HEK293 (cell line): ENCODE measurements around the gene RIPK1.

ENCODE experiments used
- CTCF ChIA-PET: fragments of 350-600 bp; formaldehyde crosslinking; extraction: SDS; loops from one replicate; lab custom pipeline; 2021; ENCODE audit warnings: antibody characterized with exemption; lab: Yijun Ruan, JAX
- POLR2A ChIA-PET: fragments of 300-600 bp; formaldehyde crosslinking; extraction: SDS; loops from one replicate; lab custom pipeline; 2020; ENCODE audit warnings: antibody characterized with exemption, inconsistent platforms; lab: Yijun Ruan, JAX
- H3K27ac ChIP-seq: fragments of 200-500 bp; sonication (Bioruptor generic); 2 replicates; pipeline ENCODE4 v1.5.1; 2014; ENCODE audit warnings: low read depth, low read length, control low read depth, inconsistent platforms; ENCODE audit errors: extremely low read depth
- H3K36me3 ChIP-seq, 2 experiments: fragments of 200-500 bp in 1 of 2; sonication (Bioruptor generic) in 1 of 2; 1 replicate in 1 of 2; 2 replicates in 1 of 2; pipeline ENCODE4 v1.5.1; 2014 to 2017; ENCODE audit warnings: inconsistent platforms in 2 of 2, low read length in 2 of 2; ENCODE audit not compliant: control insufficient read depth in 2 of 2, insufficient read depth in 1 of 2
- H3K4me1 ChIP-seq: fragments of 200-500 bp; sonication (Bioruptor generic); 2 replicates; pipeline ENCODE4 v1.5.1; 2014; ENCODE audit warnings: mild to moderate bottlenecking, low read length, inconsistent platforms; ENCODE audit not compliant: control insufficient read depth, insufficient read depth
- H3K4me3 ChIP-seq: 2 replicates; pipeline ENCODE4 v1.5.1; 2011; ENCODE audit warnings: low read depth, mild to moderate bottlenecking, control low read depth, low read length, moderate library complexity
- H3K9me3 ChIP-seq: fragments of 200-500 bp; sonication (Bioruptor generic); 2 replicates; pipeline ENCODE4 v1.5.1; 2014; ENCODE audit warnings: low read depth, low read length, inconsistent platforms; ENCODE audit not compliant: control insufficient read depth, insufficient read depth
- ATF2 ChIP-seq: fragments of 450-650 bp; formaldehyde crosslinking; IDR thresholded peaks from 2 replicates; pipeline ENCODE4 v1.5.1; 2016; ENCODE audit warnings: missing biosample characterization, missing genetic modification characterization, low read depth
- BCL11A ChIP-seq: fragments of 450-650 bp; formaldehyde crosslinking; IDR thresholded peaks from 2 replicates; pipeline ENCODE4 v1.5.1; 2016; ENCODE audit warnings: low read depth, missing biosample characterization, missing genetic modification characterization
- FEZF1 ChIP-seq: fragments of 450-650 bp; formaldehyde crosslinking; IDR thresholded peaks from 2 replicates; pipeline ENCODE4 v1.5.1; 2016; ENCODE audit warnings: missing biosample characterization, missing genetic modification characterization
- GLI4 ChIP-seq: fragments of 450-650 bp; formaldehyde crosslinking; IDR thresholded peaks from 2 replicates; pipeline ENCODE4 v1.5.1; 2016; ENCODE audit warnings: missing biosample characterization, missing genetic modification characterization
- HOXC10 ChIP-seq: sonication (generic); formaldehyde crosslinking; IDR thresholded peaks from 2 replicates; pipeline ENCODE4 v1.8.1; 2023; ENCODE audit warnings: mild to moderate bottlenecking, missing genetic modification reagents
- KLF16 ChIP-seq: fragments of 450-650 bp; formaldehyde crosslinking; IDR thresholded peaks from 2 replicates; pipeline ENCODE4 v1.5.1; 2017; ENCODE audit warnings: missing biosample characterization, missing genetic modification characterization
- SP2 ChIP-seq: fragments of 450-650 bp; formaldehyde crosslinking; IDR thresholded peaks from 2 replicates; pipeline ENCODE4 v1.5.1; 2016; ENCODE audit warnings: missing biosample characterization, missing genetic modification characterization
- SP7 ChIP-seq: fragments of 450-650 bp; formaldehyde crosslinking; IDR thresholded peaks from 2 replicates; pipeline ENCODE4 v1.5.1; 2016; ENCODE audit warnings: missing biosample characterization, missing genetic modification characterization
- ZBTB17 ChIP-seq: fragments of 450-650 bp; formaldehyde crosslinking; IDR thresholded peaks from 2 replicates; pipeline ENCODE4 v1.5.1; 2016; ENCODE audit warnings: missing biosample characterization, missing genetic modification characterization
- ZBTB20 ChIP-seq: fragments of 450-650 bp; formaldehyde crosslinking; IDR thresholded peaks from 2 replicates; pipeline ENCODE4 v1.5.1; 2016; ENCODE audit warnings: missing biosample characterization, missing genetic modification characterization
- ZEB2 ChIP-seq: fragments of 450-650 bp; formaldehyde crosslinking; IDR thresholded peaks from 2 replicates; pipeline ENCODE4 v1.5.1; 2016; ENCODE audit warnings: missing biosample characterization, missing genetic modification characterization
- ZFP3 ChIP-seq: fragments of 450-650 bp; formaldehyde crosslinking; IDR thresholded peaks from 2 replicates; pipeline ENCODE4 v1.5.1; 2016; ENCODE audit warnings: low read depth, missing biosample characterization, missing genetic modification characterization
- ZNF121 ChIP-seq: fragments of 450-650 bp; formaldehyde crosslinking; IDR thresholded peaks from 2 replicates; pipeline ENCODE4 v1.5.1; 2016; ENCODE audit warnings: missing biosample characterization, missing genetic modification characterization
- ZNF221 ChIP-seq: fragments of 450-650 bp; formaldehyde crosslinking; IDR thresholded peaks from 2 replicates; pipeline ENCODE4 v1.5.1; 2017; ENCODE audit warnings: missing biosample characterization, missing genetic modification characterization, borderline replicate concordance
- ZNF335 ChIP-seq: fragments of 450-650 bp; formaldehyde crosslinking; conservative IDR thresholded peaks from 2 replicates; pipeline ENCODE4 v1.5.1; 2016; ENCODE audit warnings: missing biosample characterization, missing genetic modification characterization
- ZNF37A ChIP-seq: fragments of 450-650 bp; IDR thresholded peaks from 2 replicates; pipeline ENCODE4 v1.5.1; 2018; ENCODE audit warnings: missing biosample characterization, missing genetic modification characterization
- ZNF394 ChIP-seq: fragments of 450-650 bp; formaldehyde crosslinking; IDR thresholded peaks from 2 replicates; pipeline ENCODE4 v1.5.1; 2016; ENCODE audit warnings: missing biosample characterization, missing genetic modification characterization, mild to moderate bottlenecking, moderate library complexity, borderline replicate concordance
- ZNF488 ChIP-seq: fragments of 450-650 bp; formaldehyde crosslinking; IDR thresholded peaks from 2 replicates; pipeline ENCODE4 v1.5.1; 2016; ENCODE audit warnings: missing biosample characterization, missing genetic modification characterization
- ZNF513 ChIP-seq: fragments of 450-650 bp; IDR thresholded peaks from 2 replicates; pipeline ENCODE4 v1.5.1; 2018; ENCODE audit warnings: missing biosample characterization, missing genetic modification characterization
- ZNF626 ChIP-seq: fragments of 450-650 bp; sonication (Bioruptor Pico); formaldehyde crosslinking; IDR thresholded peaks from 2 replicates; pipeline ENCODE4 v1.5.1; 2018; ENCODE audit warnings: missing biosample characterization, missing genetic modification characterization, inconsistent platforms
- ZNF707 ChIP-seq: fragments of 450-650 bp; formaldehyde crosslinking; IDR thresholded peaks from 2 replicates; pipeline ENCODE4 v1.5.1; 2016; ENCODE audit warnings: missing biosample characterization, missing genetic modification characterization
- ZNF843 ChIP-seq: fragments of 450-650 bp; formaldehyde crosslinking; IDR thresholded peaks from 2 replicates; pipeline ENCODE4 v1.5.1; 2016; ENCODE audit warnings: missing biosample characterization, missing genetic modification characterization
- TF ChIP-seq, protein P1 (sequence below): fragments of 450-650 bp; formaldehyde crosslinking; IDR thresholded peaks from 2 replicates; pipeline ENCODE4 v1.5.1; 2016; ENCODE audit warnings: missing biosample characterization, missing genetic modification characterization
- TF ChIP-seq, protein P2 (sequence below): fragments of 450-650 bp; formaldehyde crosslinking; IDR thresholded peaks from 2 replicates; pipeline ENCODE4 v1.5.1; 2017; ENCODE audit warnings: missing biosample characterization, missing genetic modification characterization
- TF ChIP-seq, protein P3 (sequence below): fragments of 450-650 bp; formaldehyde crosslinking; IDR thresholded peaks from 2 replicates; pipeline ENCODE4 v1.5.1; 2016; ENCODE audit warnings: missing biosample characterization, missing genetic modification characterization

The RIPK1 gene

GRCh38 chr6:3157131-3157933 lies 89.0 kb downstream of the RIPK1 start, which contains the start of gene TUBB2A (continued):
- TF ChIP-seq, protein P1, sequence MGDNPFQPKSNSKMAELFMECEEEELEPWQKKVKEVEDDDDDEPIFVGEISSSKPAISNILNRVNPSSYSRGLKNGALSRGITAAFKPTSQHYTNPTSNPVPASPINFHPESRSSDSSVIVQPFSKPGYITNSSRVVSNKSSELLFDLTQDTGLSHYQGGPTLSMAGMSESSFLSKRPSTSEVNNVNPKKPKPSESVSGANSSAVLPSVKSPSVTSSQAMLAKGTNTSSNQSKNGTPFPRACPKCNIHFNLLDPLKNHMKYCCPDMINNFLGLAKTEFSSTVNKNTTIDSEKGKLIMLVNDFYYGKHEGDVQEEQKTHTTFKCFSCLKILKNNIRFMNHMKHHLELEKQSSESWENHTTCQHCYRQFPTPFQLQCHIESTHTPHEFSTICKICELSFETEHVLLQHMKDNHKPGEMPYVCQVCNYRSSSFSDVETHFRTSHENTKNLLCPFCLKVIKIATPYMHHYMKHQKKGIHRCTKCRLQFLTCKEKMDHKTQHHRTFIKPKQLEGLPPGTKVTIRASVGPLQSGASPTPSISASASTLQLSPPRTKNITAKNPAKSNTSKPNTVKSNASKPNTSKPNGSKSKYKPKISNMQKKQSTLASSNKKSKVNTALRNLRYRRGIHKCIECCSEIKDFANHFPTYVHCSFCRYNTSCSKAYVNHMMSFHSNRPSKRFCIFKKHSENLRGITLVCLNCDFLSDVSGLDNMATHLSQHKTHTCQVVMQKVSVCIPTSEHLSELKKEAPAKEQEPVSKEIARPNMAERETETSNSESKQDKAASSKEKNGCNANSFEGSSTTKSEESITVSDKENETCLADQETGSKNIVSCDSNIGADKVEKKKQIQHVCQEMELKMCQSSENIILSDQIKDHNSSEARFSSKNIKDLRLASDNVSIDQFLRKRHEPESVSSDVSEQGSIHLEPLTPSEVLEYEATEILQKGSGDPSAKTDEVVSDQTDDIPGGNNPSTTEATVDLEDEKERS = no peak
- TF ChIP-seq SP7 = no peak
- TF ChIP-seq, protein P2, sequence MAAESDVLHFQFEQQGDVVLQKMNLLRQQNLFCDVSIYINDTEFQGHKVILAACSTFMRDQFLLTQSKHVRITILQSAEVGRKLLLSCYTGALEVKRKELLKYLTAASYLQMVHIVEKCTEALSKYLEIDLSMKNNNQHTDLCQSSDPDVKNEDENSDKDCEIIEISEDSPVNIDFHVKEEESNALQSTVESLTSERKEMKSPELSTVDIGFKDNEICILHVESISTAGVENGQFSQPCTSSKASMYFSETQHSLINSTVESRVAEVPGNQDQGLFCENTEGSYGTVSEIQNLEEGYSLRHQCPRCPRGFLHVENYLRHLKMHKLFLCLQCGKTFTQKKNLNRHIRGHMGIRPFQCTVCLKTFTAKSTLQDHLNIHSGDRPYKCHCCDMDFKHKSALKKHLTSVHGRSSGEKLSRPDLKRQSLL = no peak
- peak; percentile 84 for TF ChIP-seq ZNF37A (tag by site-specific recombination)
- TF ChIP-seq ATF2 = peak; percentile 90
- TF ChIP-seq FEZF1 = no peak
- TF ChIP-seq, protein P3, sequence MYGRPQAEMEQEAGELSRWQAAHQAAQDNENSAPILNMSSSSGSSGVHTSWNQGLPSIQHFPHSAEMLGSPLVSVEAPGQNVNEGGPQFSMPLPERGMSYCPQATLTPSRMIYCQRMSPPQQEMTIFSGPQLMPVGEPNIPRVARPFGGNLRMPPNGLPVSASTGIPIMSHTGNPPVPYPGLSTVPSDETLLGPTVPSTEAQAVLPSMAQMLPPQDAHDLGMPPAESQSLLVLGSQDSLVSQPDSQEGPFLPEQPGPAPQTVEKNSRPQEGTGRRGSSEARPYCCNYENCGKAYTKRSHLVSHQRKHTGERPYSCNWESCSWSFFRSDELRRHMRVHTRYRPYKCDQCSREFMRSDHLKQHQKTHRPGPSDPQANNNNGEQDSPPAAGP (tag by site-specific recombination) = peak; percentile 58
- TF ChIP-seq ZFP3 = no peak
- no peak for TF ChIP-seq ZNF121
- TF ChIP-seq ZEB2 (tag by site-specific recombination) = no peak
- no peak for TF ChIP-seq ZNF843 (tag by site-specific recombination)
- TF ChIP-seq ZNF488 (tag by site-specific recombination) = no peak
- TF ChIP-seq BCL11A (tag by site-specific recombination) = no peak
- no peak for TF ChIP-seq ZNF221 (tag by site-specific recombination)
- TF ChIP-seq ZNF394 (tag by site-specific recombination) = no peak
- TF ChIP-seq ZNF626 (tag by site-specific recombination) = no peak

DNA sequence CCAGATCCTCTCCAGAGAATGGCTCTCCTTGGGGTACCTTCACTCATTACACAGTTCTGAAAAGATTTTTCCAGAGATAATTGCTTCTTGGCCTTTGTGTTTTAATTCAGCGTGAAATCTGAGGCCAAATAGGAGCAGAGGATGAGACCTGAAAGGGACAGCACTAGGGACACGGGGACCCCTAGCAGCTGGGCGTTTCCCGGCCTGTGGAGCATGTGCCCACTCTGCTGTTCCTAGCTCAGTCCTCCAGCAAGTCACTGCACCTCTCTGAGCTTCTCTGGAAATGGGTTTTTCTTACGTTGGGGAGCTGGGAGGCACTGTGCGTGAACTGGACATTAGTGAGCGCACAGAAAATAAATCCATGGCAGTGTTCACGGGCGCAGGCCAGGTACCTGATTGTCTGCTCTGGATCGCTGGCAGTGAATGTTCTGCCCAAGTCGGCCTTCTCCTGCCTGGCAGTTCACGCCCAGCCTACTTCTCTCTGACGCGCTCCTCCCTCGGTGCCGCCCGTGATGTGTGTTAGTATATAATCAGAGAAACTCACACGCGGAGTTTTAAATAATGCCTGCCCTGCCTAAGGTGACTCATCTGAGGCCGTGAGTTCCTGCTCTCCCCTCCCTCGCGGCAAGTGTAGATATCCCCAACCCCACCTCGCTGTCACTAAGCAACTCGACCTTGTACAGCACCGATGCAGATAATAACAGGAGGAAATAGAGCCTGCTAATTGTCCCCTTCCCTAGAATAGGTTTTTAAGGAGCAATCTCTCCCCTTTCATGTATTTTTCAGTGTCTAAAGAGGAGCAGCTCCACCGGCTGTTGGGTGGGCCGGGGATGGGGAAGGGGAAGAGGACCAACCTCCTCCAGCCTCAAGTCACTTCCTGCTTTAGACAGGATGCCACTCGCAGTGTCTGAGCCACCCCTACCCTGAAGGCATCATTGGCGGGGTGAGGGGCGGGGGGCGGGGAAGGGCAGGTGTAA lies 91.8 kb downstream of the RIPK1 start:
- H3K4me1 ChIP-seq = peaks cover 12% of the 10 kb centered on the region
- no peaks in the 10 kb centered on the region for H3K9me3 ChIP-seq
- no peak overlapping the region for H3K27ac ChIP-seq
- ChIA-PET POLR2A (interaction anchor here (2.1 to 2.4 kb wide), 2 partner anchors 16 to 67 kb away, joined by 7 to 8 read pairs; no protein-coding TSS in a partner anchor), CTCF (interaction anchor here (0.5 to 1.8 kb wide), 4 partner anchors 50 to 806 kb away, joined by 3 to 13 read pairs (median 7); no protein-coding TSS in a partner anchor)
- H3K4me3 ChIP-seq = no peak overlapping the region
- H3K36me3 ChIP-seq = peaks cover 0 to 8% of the 10 kb centered on the region in 2 experiments; a peak in 1 of 3 replicates
- TF ChIP-seq ZNF513 = no peak
- TF ChIP-seq ZNF335 (tag by site-specific recombination) = no peak
- no peak for TF ChIP-seq ZNF707 (tag by site-specific recombination)
- no peak for TF ChIP-seq HOXC10 (CRISPR knock-in tag)
- peak; percentile 32; the same call in 1 of the 2 replicates for TF ChIP-seq ZBTB20 (tag by site-specific recombination)
- TF ChIP-seq GLI4 (tag by site-specific recombination) = no peak
- peak; percentile 47 for TF ChIP-seq SP2 (tag by site-specific recombination)
- TF ChIP-seq ZBTB17 = peak; percentile 38; the same call in 1 of the 2 replicates
- no peak for TF ChIP-seq KLF16 (tag by site-specific recombination)
